Nephron (organoid): ENCODE results near the gene SCNN1A.
A peak's percentile ranks its signal among the peaks of the same experiment; 100 is the strongest.

ENCODE experiments used
- H3K27ac Mint-ChIP-seq, 3 experiments: 2 replicates each; pipeline ENCODE4 v1.8.0; 2020; ENCODE audit warnings: mixed read lengths in 3 of 3, mild to moderate bottlenecking in 2 of 3, moderate library complexity in 1 of 3
- H3K27me3 Mint-ChIP-seq: 2 replicates; pipeline ENCODE4 v1.8.0; 2021; ENCODE audit warnings: low read depth, mild to moderate bottlenecking, moderate library complexity, mixed read lengths
- H3K36me3 Mint-ChIP-seq: 2 replicates; pipeline ENCODE4 v1.8.0; 2020; ENCODE audit warnings: low read depth, mixed read lengths
- H3K4me1 Mint-ChIP-seq: 2 replicates; pipeline ENCODE4 v1.8.0; 2020; ENCODE audit warnings: mixed read lengths
- H3K4me3 Mint-ChIP-seq, 3 experiments: 2 replicates each; pipeline ENCODE4 v1.8.0; 2020; ENCODE audit warnings: mild to moderate bottlenecking in 3 of 3, mixed read lengths in 3 of 3, moderate library complexity in 2 of 3
- H3K9me3 Mint-ChIP-seq: 2 replicates; pipeline ENCODE4 v1.8.0; 2020; ENCODE audit warnings: mixed read lengths
- TF ChIP-seq, protein P1 (sequence below), 3 experiments: fragments of 200-600 bp; sonication (generic); IDR thresholded peaks; one replicate each; pipeline ENCODE4 v1.5.0; 2021; ENCODE audit warnings: antibody characterized with exemption in 3 of 3; ENCODE audit not compliant: unreplicated experiment in 3 of 3

The SCNN1A gene

DNA sequence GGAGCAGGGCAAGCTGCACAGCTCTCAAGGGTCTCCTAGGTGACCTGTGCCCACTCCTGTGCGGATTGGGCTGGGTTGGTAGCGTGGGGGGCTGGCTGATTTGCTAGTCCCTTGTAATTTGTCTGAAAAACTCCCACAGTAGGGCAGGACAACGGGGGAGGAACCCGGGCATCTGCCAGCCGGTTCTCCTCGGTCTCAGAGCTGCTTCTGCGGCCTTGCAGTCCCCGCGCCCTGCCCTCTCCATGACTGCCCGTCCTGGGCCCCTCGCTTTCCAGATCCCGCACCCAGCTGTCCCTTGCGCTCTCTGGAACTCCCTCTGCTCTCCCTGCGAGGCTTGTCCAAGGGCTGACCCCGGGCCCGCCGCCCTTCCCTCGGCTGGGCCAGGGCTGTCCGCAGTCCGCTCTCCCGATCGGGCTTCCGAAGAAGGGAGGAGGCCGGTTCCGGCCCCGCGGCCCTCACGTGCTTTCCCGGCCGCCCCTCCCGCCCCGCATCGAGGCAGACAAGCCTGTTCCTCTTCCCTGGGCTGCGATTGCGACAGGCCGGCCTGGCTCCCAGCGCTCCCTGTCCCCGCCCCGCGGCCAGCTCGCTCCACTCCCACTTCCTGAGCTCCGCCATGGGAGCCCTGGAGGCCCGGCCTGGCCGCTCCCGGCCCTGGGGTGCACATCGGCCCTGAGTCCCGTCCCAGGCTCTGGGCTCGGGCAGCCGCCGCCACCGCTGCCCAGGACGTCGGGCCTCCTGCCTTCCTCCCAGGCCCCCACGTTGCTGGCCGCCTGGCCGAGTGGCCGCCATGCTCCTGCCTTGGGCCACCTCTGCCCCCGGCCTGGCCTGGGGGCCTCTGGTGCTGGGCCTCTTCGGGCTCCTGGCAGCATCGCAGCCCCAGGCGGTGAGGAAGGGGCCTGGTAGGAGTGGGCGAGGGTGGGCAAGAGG, 8.5 kb upstream of the SCNN1A start, which contains the start of gene LTBR:
LTBR (plus strand) TSS at position 591 of the 927 bp plus-strand sequence; CDS start at position 788, 197 bp downstream.
- H3K9me3 Mint-ChIP-seq: no peaks in the 10 kb centered on the region
- H3K36me3 Mint-ChIP-seq: peaks cover 8% of the 10 kb centered on the region
- H3K27ac Mint-ChIP-seq: peak within 1 kb of the TSS; percentile 60 to 83 (median 72)
- peaks cover 25% of the 10 kb centered on the region for H3K4me1 Mint-ChIP-seq
- H3K27me3 Mint-ChIP-seq: no peaks in the 10 kb centered on the region
- peak within 1 kb of the TSS; percentile 27 to 66 (median 64) for H3K4me3 Mint-ChIP-seq
- TF ChIP-seq, protein P1, sequence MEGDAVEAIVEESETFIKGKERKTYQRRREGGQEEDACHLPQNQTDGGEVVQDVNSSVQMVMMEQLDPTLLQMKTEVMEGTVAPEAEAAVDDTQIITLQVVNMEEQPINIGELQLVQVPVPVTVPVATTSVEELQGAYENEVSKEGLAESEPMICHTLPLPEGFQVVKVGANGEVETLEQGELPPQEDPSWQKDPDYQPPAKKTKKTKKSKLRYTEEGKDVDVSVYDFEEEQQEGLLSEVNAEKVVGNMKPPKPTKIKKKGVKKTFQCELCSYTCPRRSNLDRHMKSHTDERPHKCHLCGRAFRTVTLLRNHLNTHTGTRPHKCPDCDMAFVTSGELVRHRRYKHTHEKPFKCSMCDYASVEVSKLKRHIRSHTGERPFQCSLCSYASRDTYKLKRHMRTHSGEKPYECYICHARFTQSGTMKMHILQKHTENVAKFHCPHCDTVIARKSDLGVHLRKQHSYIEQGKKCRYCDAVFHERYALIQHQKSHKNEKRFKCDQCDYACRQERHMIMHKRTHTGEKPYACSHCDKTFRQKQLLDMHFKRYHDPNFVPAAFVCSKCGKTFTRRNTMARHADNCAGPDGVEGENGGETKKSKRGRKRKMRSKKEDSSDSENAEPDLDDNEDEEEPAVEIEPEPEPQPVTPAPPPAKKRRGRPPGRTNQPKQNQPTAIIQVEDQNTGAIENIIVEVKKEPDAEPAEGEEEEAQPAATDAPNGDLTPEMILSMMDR (IDR thresholded peaks at IDR 0.05; ENCODE audit: unreplicated experiment in 3 of 3): no peak

DNA sequence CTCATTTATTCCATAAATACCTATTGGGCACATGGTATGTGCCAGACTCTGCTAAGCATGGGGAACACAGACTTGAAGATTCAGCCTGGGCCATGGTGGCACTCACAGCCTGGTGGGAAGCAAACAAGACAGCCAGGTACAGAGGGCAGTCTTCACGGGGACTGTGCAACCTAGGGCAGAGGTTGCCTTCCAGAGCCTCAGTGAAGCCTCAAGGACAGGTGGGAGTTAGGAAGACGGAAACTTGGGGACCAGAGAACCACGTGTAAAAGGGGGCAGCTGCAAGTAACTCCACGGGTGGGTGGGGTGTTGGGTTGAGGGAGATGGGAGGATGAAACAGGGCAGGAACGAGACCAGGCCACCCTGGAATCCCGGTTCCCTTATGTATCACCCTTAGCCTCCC, 7.6 kb upstream of the SCNN1A start:
- Mint-ChIP-seq H3K4me1 (peaks cover 26% of the 10 kb centered on the region), H3K36me3 (peaks cover 5% of the 10 kb centered on the region), H3K9me3 (no peaks in the 10 kb centered on the region), H3K27ac (peak overlapping the region; percentile 60 to 83 (median 72)), H3K27me3 (no peaks in the 10 kb centered on the region), H3K4me3 (peak overlapping the region in 2 of 3 experiments; percentile 54 to 59)
- TF ChIP-seq, protein P1 (IDR thresholded peaks at IDR 0.05; ENCODE audit: unreplicated experiment in 3 of 3): no peak

DNA sequence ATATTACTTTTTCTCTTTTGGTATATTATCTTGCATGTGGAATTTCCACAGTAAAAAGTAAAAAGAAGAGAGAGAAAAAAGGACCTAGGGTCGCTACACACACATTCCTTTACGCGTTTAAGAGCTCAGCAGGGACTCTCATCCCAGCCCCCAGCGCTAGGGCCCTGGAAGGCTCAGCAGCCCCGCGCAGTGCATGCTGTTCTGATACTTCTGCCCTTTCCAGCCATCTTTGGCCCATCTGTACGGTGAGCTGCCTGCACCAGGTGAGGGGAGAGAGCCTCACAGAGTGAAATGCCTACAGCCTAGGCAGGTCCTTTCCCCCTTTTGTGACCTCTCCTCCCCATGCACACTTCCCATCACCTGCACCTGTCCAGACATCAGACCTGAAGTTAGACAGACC, 7.0 kb upstream of the SCNN1A start:
- Mint-ChIP-seq H3K27me3 (no peaks in the 10 kb centered on the region), H3K4me1 (peaks cover 30% of the 10 kb centered on the region), H3K36me3 (peaks cover 5% of the 10 kb centered on the region), H3K4me3 (peak overlapping the region in 1 of 3 experiments; percentile 16), H3K27ac (peak overlapping the region; percentile 38 to 67 (median 60)), H3K9me3 (no peaks in the 10 kb centered on the region)
- TF ChIP-seq, protein P1 (IDR thresholded peaks at IDR 0.05; ENCODE audit: unreplicated experiment in 3 of 3): no peak

DNA sequence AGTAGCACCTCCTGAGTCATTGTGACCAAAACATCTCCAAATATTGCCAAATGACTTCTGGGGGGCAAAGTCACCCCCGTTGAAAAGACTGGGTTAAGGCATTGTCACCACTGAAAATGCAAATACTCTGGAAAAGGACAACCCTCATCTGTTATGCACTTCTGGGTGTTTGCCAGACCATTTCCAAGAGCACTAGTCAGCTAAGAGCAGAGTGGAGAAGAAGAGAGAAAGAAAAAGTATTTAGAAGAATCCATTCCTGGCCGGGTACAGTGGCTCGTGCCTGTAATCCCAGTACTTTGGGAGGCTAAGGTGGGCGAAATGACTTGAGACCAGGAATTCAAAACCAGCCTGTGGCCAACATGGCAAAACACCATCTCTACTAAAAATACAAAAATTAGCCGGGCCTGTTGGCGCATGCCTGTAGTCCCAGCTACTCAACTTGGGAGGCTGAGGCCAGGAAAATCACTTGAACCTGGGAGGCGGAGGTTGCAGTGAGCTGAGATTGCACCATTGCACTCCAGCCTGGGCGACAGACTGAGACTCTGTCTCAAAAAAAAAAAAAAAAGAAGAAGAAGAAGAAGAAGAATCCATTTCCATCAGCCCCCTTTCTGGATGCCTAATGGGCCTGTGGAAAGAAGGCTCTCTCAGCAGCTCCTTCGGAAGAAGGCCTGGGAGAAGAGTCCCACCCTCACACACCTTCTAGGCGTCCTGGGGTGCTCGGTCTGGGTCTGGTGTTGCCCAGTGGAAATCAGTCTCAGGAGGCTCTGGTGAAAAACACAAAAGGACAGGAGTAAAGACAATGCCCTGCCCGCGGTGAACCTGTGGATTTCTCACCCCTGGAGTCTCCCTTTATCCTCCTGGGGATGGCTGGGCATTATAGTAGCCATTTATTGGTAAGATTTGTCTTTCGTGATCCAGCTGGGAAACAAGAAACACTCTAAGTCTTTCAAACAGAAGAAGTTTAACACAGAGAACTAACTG, 5.1 kb upstream of the SCNN1A start:
- TF ChIP-seq, protein P1 (IDR thresholded peaks at IDR 0.05; ENCODE audit: unreplicated experiment in 3 of 3): no peak
- H3K27ac Mint-ChIP-seq: peak overlapping the region; percentile 6 to 86 (median 67)

DNA sequence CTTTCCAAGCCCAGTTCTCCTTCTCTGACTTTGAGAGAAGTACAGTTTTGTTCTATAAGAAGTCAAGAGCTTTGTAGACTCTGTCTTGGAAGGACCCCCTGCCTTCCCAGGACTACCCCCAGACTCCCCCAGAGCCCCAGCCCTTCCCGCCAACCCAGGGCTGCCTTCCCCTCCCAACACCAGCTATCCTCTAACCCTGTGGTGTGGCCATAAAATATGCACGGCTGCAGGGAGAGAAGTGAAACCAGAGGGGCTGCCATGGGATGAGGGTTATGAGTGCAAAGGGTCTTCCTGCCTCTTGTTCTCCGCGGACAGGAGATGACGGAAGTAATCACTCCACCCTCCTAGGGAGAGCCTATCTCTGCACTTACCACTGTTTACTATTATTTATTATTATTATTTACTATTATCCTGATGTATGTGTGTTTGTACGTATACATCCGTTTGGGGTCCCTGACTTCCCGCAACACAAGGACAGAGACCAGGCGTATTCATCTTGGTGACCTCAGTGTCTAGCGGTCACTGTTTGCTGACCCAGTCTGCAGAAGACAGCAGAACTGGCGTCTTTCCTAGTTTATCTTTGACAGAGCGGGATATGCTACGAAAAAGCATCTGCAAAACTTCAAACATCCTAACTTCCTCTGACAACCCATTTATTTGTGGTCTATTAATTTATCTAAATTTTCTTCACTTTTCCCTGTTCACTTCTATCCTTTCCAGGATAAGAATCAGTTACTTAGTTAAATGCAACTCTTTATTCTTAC, 3.5 kb upstream of the SCNN1A start:
- no peaks in the 10 kb centered on the region for H3K9me3 Mint-ChIP-seq
- H3K4me3 Mint-ChIP-seq: peak overlapping the region in 1 of 3 experiments; percentile 12
- H3K27ac Mint-ChIP-seq: peak overlapping the region; percentile 61 to 86 (median 70)
- H3K4me1 Mint-ChIP-seq: peaks cover 53% of the 10 kb centered on the region
- H3K27me3 Mint-ChIP-seq: peaks cover 5% of the 10 kb centered on the region
- TF ChIP-seq, protein P1 (IDR thresholded peaks at IDR 0.05; ENCODE audit: unreplicated experiment in 3 of 3): no peak
- H3K36me3 Mint-ChIP-seq: no peaks in the 10 kb centered on the region

More for the DNA sequence above, 5.1 kb upstream of the SCNN1A start:
- H3K9me3 Mint-ChIP-seq: no peaks in the 10 kb centered on the region
- H3K4me1 Mint-ChIP-seq: peaks cover 47% of the 10 kb centered on the region
- no peak overlapping the region for H3K4me3 Mint-ChIP-seq
- H3K27me3 Mint-ChIP-seq: peaks cover 5% of the 10 kb centered on the region
- H3K36me3 Mint-ChIP-seq: no peaks in the 10 kb centered on the region
